HepG2 (cell line): ENCODE data around the gene GNA12.

ENCODE experiments used
- ATF3 ChIP-seq: sonication (generic); formaldehyde crosslinking; IDR thresholded peaks from 2 replicates; pipeline ENCODE4 v1.4.0; 2020; ENCODE audit warnings: missing genetic modification reagents
- BCLAF1 ChIP-seq: fragments of 450-650 bp; IDR thresholded peaks from 2 replicates; pipeline ENCODE4 v1.6.1; 2017; ENCODE audit warnings: mild to moderate bottlenecking
- DMAP1 ChIP-seq: IDR thresholded peaks from 2 replicates; pipeline ENCODE4 v1.6.1; 2016
- GMEB1 ChIP-seq: sonication (generic); formaldehyde crosslinking; IDR thresholded peaks from 2 replicates; pipeline ENCODE4 v1.5.1; 2020; ENCODE audit warnings: missing genetic modification reagents, mild to moderate bottlenecking, borderline replicate concordance
- NR2C2 ChIP-seq: sonication (generic); formaldehyde crosslinking; IDR thresholded peaks from 2 replicates; pipeline ENCODE4 v1.4.0; 2020; ENCODE audit warnings: missing genetic modification reagents, mild to moderate bottlenecking, moderate library complexity, borderline replicate concordance
- NR2F6 ChIP-seq, 2 experiments: IDR thresholded peaks; 2 replicates each; pipeline ENCODE4 v1.6.1; 2016; ENCODE audit warnings: antibody characterized with exemption in 1 of 2, mild to moderate bottlenecking in 1 of 2
- PHF8 ChIP-seq: sonication (generic); formaldehyde crosslinking; IDR thresholded peaks from 2 replicates; pipeline ENCODE4 v1.5.0; 2020; ENCODE audit warnings: missing genetic modification reagents
- ZNF232 ChIP-seq: sonication (generic); formaldehyde crosslinking; IDR thresholded peaks from 2 replicates; pipeline ENCODE4 v1.4.0; 2020; ENCODE audit warnings: missing genetic modification reagents, borderline replicate concordance
- ZNF331 ChIP-seq: sonication (generic); formaldehyde crosslinking; IDR thresholded peaks from 2 replicates; pipeline ENCODE4 v1.4.0; 2020; ENCODE audit warnings: missing genetic modification reagents
- ZNF629 ChIP-seq: sonication (generic); formaldehyde crosslinking; conservative IDR thresholded peaks from 2 replicates; pipeline ENCODE4 v1.5.0; 2020; ENCODE audit warnings: missing genetic modification reagents

- TF ChIP-seq PHF8 (CRISPR knock-in tag) (no peak), GMEB1 (no peak), NR2F6 (IDR thresholded peaks at IDR 0.05) (no peak), NR2F6 (CRISPR knock-in tag; IDR thresholded peaks at IDR 0.05) (no peak), ZNF232 (CRISPR knock-in tag) (no peak), NR2C2 (CRISPR knock-in tag) (no peak), ZNF629 (CRISPR knock-in tag) (no peak), DMAP1 (CRISPR knock-in tag) (no peak), BCLAF1 (no peak), ATF3 (no peak), ZNF331 (no peak)
Observed at GRCh38 chr7:2840458-2840857, 3.6 kb downstream of the GNA12 start.
